HepG2 (cell line): ENCODE measurements around the gene TM9SF2. TPM values are rescaled to one million over a fixed set of nuclear protein-coding genes. Genes with fewer than 3 reads are reported as not detected.

ENCODE experiments used
- DR1 ChIP-seq: sonication (generic); formaldehyde crosslinking; IDR thresholded peaks from 2 replicates; pipeline ENCODE4 v1.8.0; 2021; ENCODE audit warnings: mild to moderate bottlenecking, missing genetic modification reagents, inconsistent platforms
- E2F5 ChIP-seq: sonication (generic); formaldehyde crosslinking; conservative IDR thresholded peaks from 2 replicates; pipeline ENCODE4 v1.4.0; 2020; ENCODE audit warnings: missing genetic modification reagents
- GFI1 ChIP-seq: sonication (generic); formaldehyde crosslinking; IDR thresholded peaks from 2 replicates; pipeline ENCODE4 v1.5.0; 2020; ENCODE audit warnings: missing genetic modification reagents, mild to moderate bottlenecking, borderline replicate concordance
- GRHL1 ChIP-seq: sonication (generic); formaldehyde crosslinking; conservative IDR thresholded peaks from 2 replicates; pipeline ENCODE4 v1.8.0; 2022; ENCODE audit warnings: missing genetic modification reagents
- HNF4G ChIP-seq, 2 experiments: sonication (generic) in 1 of 2; formaldehyde crosslinking in 1 of 2; IDR thresholded peaks; 2 replicates each; pipeline versions ENCODE4 v1.4.0 to v1.6.1; 2011 to 2020; ENCODE audit warnings: borderline replicate concordance in 2 of 2, low read depth in 2 of 2, mild to moderate bottlenecking in 2 of 2, low read length in 1 of 2, missing genetic modification reagents in 1 of 2, moderate library complexity in 1 of 2
- HNRNPUL1 ChIP-seq: fragments of 200-400 bp; formaldehyde crosslinking; IDR thresholded peaks from 2 replicates; pipeline ENCODE4 v1.6.1; 2017; ENCODE audit warnings: low read depth, mild to moderate bottlenecking, low read length, moderate library complexity
- KLF13 ChIP-seq: sonication (generic); formaldehyde crosslinking; IDR thresholded peaks from 2 replicates; pipeline ENCODE4 v1.4.0; 2020; ENCODE audit warnings: mild to moderate bottlenecking, missing genetic modification reagents
- LCORL ChIP-seq, 2 experiments: fragments of 450-650 bp in 1 of 2; sonication (generic) in 1 of 2; formaldehyde crosslinking in 1 of 2; IDR thresholded peaks; 2 replicates each; pipeline versions ENCODE4 v1.5.0 to v1.6.1; 2017 to 2020; ENCODE audit warnings: antibody characterized with exemption in 1 of 2, missing genetic modification reagents in 1 of 2
- MYC ChIP-seq: sonication (generic); formaldehyde crosslinking; IDR thresholded peaks from 2 replicates; pipeline ENCODE4 v1.9.0; 2021; ENCODE audit warnings: missing genetic modification reagents, borderline replicate concordance
- RARA ChIP-seq: IDR thresholded peaks from 2 replicates; pipeline ENCODE4 v1.6.1; 2016; ENCODE audit warnings: missing genetic modification reagents, missing compliant biosample characterization
- RBFOX2 ChIP-seq: fragments of 200-400 bp; formaldehyde crosslinking; IDR thresholded peaks from 2 replicates; pipeline ENCODE4 v1.6.1; 2017; ENCODE audit warnings: low read depth, mild to moderate bottlenecking, low read length
- RFX3 ChIP-seq: IDR thresholded peaks from 2 replicates; pipeline ENCODE4 v1.6.1; 2016; ENCODE audit warnings: missing biosample characterization, missing genetic modification reagents
- SIX1 ChIP-seq: sonication (generic); formaldehyde crosslinking; IDR thresholded peaks from 2 replicates; pipeline ENCODE4 v1.4.0; 2020; ENCODE audit warnings: missing genetic modification reagents, borderline replicate concordance
- SP5 ChIP-seq: IDR thresholded peaks from 2 replicates; pipeline ENCODE4 v1.6.1; 2016; ENCODE audit warnings: low read depth, borderline replicate concordance
- SRF ChIP-seq: IDR thresholded peaks from 2 replicates; pipeline ENCODE4 v1.6.1; 2011; ENCODE audit warnings: mild to moderate bottlenecking, low read depth, low read length, moderate library complexity
- YY1 ChIP-seq: IDR thresholded peaks from 2 replicates; pipeline ENCODE4 v1.6.1; 2011; ENCODE audit warnings: low read length, low read depth, moderate library complexity, mild to moderate bottlenecking; ENCODE audit not compliant: insufficient read depth, insufficient replicate concordance
- ZBTB42 ChIP-seq: sonication (generic); formaldehyde crosslinking; IDR thresholded peaks from 2 replicates; pipeline ENCODE4 v1.5.0; 2020; ENCODE audit warnings: mild to moderate bottlenecking, missing genetic modification reagents
- ZNF101 ChIP-seq: sonication (generic); formaldehyde crosslinking; IDR thresholded peaks from 2 replicates; pipeline ENCODE4 v1.4.0; 2020; ENCODE audit warnings: mild to moderate bottlenecking, low read depth, missing genetic modification reagents, borderline replicate concordance
- ZNF18 ChIP-seq: sonication (generic); formaldehyde crosslinking; IDR thresholded peaks from 2 replicates; pipeline ENCODE4 v1.8.0; 2022; ENCODE audit warnings: mild to moderate bottlenecking, missing genetic modification reagents; ENCODE audit not compliant: insufficient replicate concordance
- ZNF512 ChIP-seq: sonication (generic); formaldehyde crosslinking; IDR thresholded peaks from 2 replicates; pipeline ENCODE4 v1.4.0; 2020; ENCODE audit warnings: mild to moderate bottlenecking, missing genetic modification reagents
- ZNF557 ChIP-seq: sonication (generic); formaldehyde crosslinking; IDR thresholded peaks from 2 replicates; pipeline ENCODE4 v1.4.0; 2020; ENCODE audit warnings: missing genetic modification reagents
- ZNF772 ChIP-seq: sonication (generic); formaldehyde crosslinking; IDR thresholded peaks from 2 replicates; pipeline ENCODE4 v1.5.0; 2020; ENCODE audit warnings: mild to moderate bottlenecking, missing genetic modification reagents
- ZNF879 ChIP-seq: sonication (generic); formaldehyde crosslinking; IDR thresholded peaks from 2 replicates; pipeline ENCODE4 v1.8.1; 2023; ENCODE audit warnings: missing genetic modification reagents
- polyA plus RNA-seq, 8 experiments: library from polyadenylated mRNA; depleted of rRNA in 3 of 8; stranded (reverse) in 7 of 8; unstranded in 1 of 8; fragments of >200 nt; fragmentation: Illumina TruSeq in 4 of 8; extraction: Trizol in 4 of 8; gene quantifications; 2 replicates each; pipeline versions ENCODE4 v1.2.1 to v1.2.3, GENCODE V29; 2011 to 2016; ENCODE audit warnings: low read depth in 4 of 8, missing spikeins in 1 of 8, mixed read lengths in 1 of 8; ENCODE audit not compliant: insufficient read depth in 1 of 8
- total RNA-seq, 5 experiments: library from RNA; depleted of rRNA; stranded (reverse); fragments of >200 nt; fragmentation: Illumina TruSeq; extraction: Trizol; gene quantifications; 2 replicates each; pipeline ENCODE4 v1.2.3, GENCODE V29; 2016; ENCODE audit warnings: low read depth in 1 of 5

Gene TM9SF2
- total and polyA plus RNA-seq, 2 of the 13 experiments (the other 11 are each of a cell fraction or from before 2014, with no cell fraction given) = 94.1 to 123 TPM

GRCh38 chr13:99501184-99501847 is at the start of gene TM9SF2 (continued):
- TF ChIP-seq ZNF101 (CRISPR knock-in tag) (no peak), YY1 (peak; percentile 73), GRHL1 (CRISPR knock-in tag) (no peak), RFX3 (peak; percentile 31; the same call in 1 of the 2 replicates), ZNF557 (no peak), DR1 (CRISPR knock-in tag) (no peak; the same call in 1 of the 2 replicates), GFI1 (no peak), KLF13 (CRISPR knock-in tag) (no peak), HNF4G (IDR thresholded peaks at IDR 0.05; ENCODE audit: borderline replicate concordance, low read depth, low read length) (peak; percentile 37; the same call in 1 of the 2 replicates), HNF4G (CRISPR knock-in tag; IDR thresholded peaks at IDR 0.05; ENCODE audit: borderline replicate concordance, low read depth) (no peak), ZNF879 (no peak), SRF (no peak), ZBTB42 (CRISPR knock-in tag) (no peak), ZNF512 (CRISPR knock-in tag) (no peak), MYC (CRISPR knock-in tag) (peak; percentile 53; the same call in 1 of the 2 replicates), ZNF18 (no peak), LCORL (IDR thresholded peaks at IDR 0.05) (no peak), LCORL (CRISPR knock-in tag; IDR thresholded peaks at IDR 0.05) (peak; percentile 55), RBFOX2 (peak; percentile 74), SP5 (CRISPR knock-in tag) (0 out of 2 replicates have a peak, but pooled peaks have one; percentile 17), RARA (CRISPR knock-in tag) (peak; percentile 42), E2F5 (CRISPR knock-in tag) (no peak), ZNF772 (CRISPR knock-in tag) (peak; percentile 91), HNRNPUL1 (no peak), SIX1 (no peak)
